Activated CD4-positive, alpha-beta memory T cell treated with anti-CD3 and anti-CD28 coated beads for 36 hours (primary cell): ENCODE results near the gene HSPB6. TPM values are rescaled to one million over a fixed set of nuclear protein-coding genes. Genes with fewer than 3 reads are reported as not detected.

Experiments used
- CTCF ChIA-PET: fragments of 350-600 bp; sonication (Branson Sonifier 250); formaldehyde crosslinking; loops from one replicate; lab custom pipeline; 2021; ENCODE audit warnings: antibody characterized with exemption, inconsistent platforms; lab: Charles Lee
- POLR2A ChIA-PET: fragments of 350-600 bp; sonication (Branson Sonifier 250); formaldehyde crosslinking; loops from one replicate; lab custom pipeline; 2021; ENCODE audit warnings: antibody characterized with exemption; lab: Charles Lee
- DNase-seq: peaks from one replicate; pipeline ENCODE4 v3.0.0-alpha.2; 2020
- H3K27ac Mint-ChIP-seq: one replicate; pipeline ENCODE4 v1.8.0; 2021; ENCODE audit warnings: mixed read lengths
- H3K27me3 Mint-ChIP-seq: one replicate; pipeline ENCODE4 v1.8.0; 2021; ENCODE audit warnings: mixed read lengths
- H3K36me3 Mint-ChIP-seq: one replicate; pipeline ENCODE4 v1.8.0; 2021; ENCODE audit warnings: mixed read lengths
- H3K4me1 Mint-ChIP-seq: one replicate; pipeline ENCODE4 v1.8.0; 2021; ENCODE audit warnings: low read depth, mixed read lengths
- H3K4me3 Mint-ChIP-seq: one replicate; pipeline ENCODE4 v1.8.0; 2021; ENCODE audit warnings: mild to moderate bottlenecking, mixed read lengths
- H3K9me3 Mint-ChIP-seq: one replicate; pipeline ENCODE4 v1.8.0; 2021; ENCODE audit warnings: mixed read lengths
- intact Hi-C: fragments of 100-400 bp; cut with micrococcal nuclease; formaldehyde crosslinking; loops from one replicate; pipeline ENCODE4 v1.15.1; 2023
- total RNA-seq, 2 experiments: library from RNA; stranded (reverse); gene quantifications; one replicate each; pipeline ENCODE4 v1.2.3, GENCODE V29; 2021

The HSPB6 gene
- total RNA-seq, 2 experiments from 2014 or later: 0.36 to 0.53 TPM

DNA sequence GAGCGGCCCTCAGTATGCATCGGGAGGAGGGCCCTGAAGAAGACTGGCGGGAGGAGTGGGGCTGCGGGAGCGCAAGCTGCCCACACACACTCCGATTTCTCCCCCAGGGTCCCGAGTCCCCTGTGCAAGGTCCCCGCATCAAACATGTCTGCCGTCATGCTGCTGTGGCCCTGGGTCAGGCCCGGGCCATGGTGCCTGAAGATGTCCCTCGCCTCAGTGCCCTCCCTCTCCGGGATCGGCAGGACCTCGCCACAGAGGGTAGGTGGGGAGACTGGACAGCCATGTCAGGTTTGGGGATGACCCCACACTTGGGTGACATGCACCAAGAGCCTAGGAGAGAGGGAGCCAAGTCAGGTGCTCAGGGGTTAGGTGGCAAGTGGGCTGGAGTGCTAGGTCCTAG, 34.4 kb downstream of the HSPB6 start:
- intact Hi-C loops: no loop called here
- ChIA-PET CTCF (no interaction called here), POLR2A (interaction anchor here (1.5 kb wide), 1 partner anchor 21 kb away, joined by 4 read pairs; no protein-coding TSS in a partner anchor)
- DNase-seq: no peak
- peaks cover 22% of the 10 kb centered on the region for H3K4me1 Mint-ChIP-seq
- peaks cover 64% of the 10 kb centered on the region for H3K36me3 Mint-ChIP-seq
- no peak overlapping the region for H3K4me3 Mint-ChIP-seq
- no peak overlapping the region for H3K27ac Mint-ChIP-seq
- no peaks in the 10 kb centered on the region for H3K9me3 Mint-ChIP-seq
- peaks cover 1% of the 10 kb centered on the region for H3K27me3 Mint-ChIP-seq

GRCh38 chr19:35721374-35721773, 35.5 kb downstream of the HSPB6 start:
- peaks cover 64% of the 10 kb centered on the region for H3K36me3 Mint-ChIP-seq

DNA sequence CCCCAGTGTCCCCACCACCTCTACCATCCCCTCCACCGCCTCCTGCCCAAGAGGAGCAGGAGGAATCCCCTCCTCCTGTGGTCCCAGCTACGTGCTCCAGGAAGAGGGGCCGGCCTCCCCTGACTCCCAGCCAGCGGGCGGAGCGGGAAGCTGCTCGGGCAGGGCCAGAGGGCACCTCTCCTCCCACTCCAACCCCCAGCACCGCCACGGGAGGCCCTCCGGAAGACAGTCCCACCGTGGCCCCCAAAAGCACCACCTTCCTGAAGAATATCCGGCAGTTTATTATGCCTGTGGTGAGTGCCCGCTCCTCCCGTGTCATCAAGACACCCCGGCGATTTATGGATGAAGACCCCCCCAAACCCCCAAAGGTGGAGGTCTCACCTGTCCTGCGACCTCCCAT, 36.2 kb downstream of the HSPB6 start:
- intact Hi-C loops: no loop called here
- ChIA-PET CTCF (interaction anchor here (0.8 kb wide), 1 partner anchor 26 kb away, joined by 4 read pairs; no protein-coding TSS in a partner anchor), POLR2A (interaction anchor here (1.0 to 3.8 kb wide), 2 partner anchors 19 to 22 kb away, joined by 3 to 34 read pairs; partner anchors contain the start of gene IGFLR1)
- Mint-ChIP-seq H3K27me3 (peaks cover 1% of the 10 kb centered on the region), H3K27ac (no peak overlapping the region), H3K9me3 (no peaks in the 10 kb centered on the region), H3K36me3 (peaks cover 64% of the 10 kb centered on the region), H3K4me3 (no peak overlapping the region), H3K4me1 (peaks cover 22% of the 10 kb centered on the region)
- DNase-seq: no peak

More at GRCh38 chr19:35721374-35721773, 35.5 kb downstream of the HSPB6 start:
- CTCF ChIA-PET: interaction anchor here (0.8 kb wide), 1 partner anchor 190 kb away, joined by 5 read pairs; no protein-coding TSS in a partner anchor
- H3K4me1 Mint-ChIP-seq: peaks cover 22% of the 10 kb centered on the region
- intact Hi-C loops: no loop called here
- H3K4me3 Mint-ChIP-seq: no peak overlapping the region
- no peak overlapping the region for H3K27ac Mint-ChIP-seq
- no peak for DNase-seq
- H3K27me3 Mint-ChIP-seq: peaks cover 1% of the 10 kb centered on the region
- H3K9me3 Mint-ChIP-seq: no peaks in the 10 kb centered on the region
- POLR2A ChIA-PET: interaction anchor here (3.8 kb wide), 1 partner anchor 18 kb away, joined by 34 read pairs; no protein-coding TSS in a partner anchor

GRCh38 chr19:35720163-35720524, 36.7 kb downstream of the HSPB6 start:
- Mint-ChIP-seq H3K4me1 (peaks cover 22% of the 10 kb centered on the region), H3K4me3 (no peak overlapping the region), H3K36me3 (peaks cover 64% of the 10 kb centered on the region), H3K27me3 (peaks cover 1% of the 10 kb centered on the region), H3K27ac (peak overlapping the region; percentile 11), H3K9me3 (no peaks in the 10 kb centered on the region)
- intact Hi-C loops: no loop called here
- ChIA-PET POLR2A (interaction anchor here (1.0 to 3.8 kb wide), 2 partner anchors 20 to 22 kb away, joined by 3 to 34 read pairs; partner anchors contain the start of gene IGFLR1), CTCF (interaction anchor here (0.8 kb wide), 1 partner anchor 26 kb away, joined by 4 read pairs; no protein-coding TSS in a partner anchor)
- no peak for DNase-seq

DNA sequence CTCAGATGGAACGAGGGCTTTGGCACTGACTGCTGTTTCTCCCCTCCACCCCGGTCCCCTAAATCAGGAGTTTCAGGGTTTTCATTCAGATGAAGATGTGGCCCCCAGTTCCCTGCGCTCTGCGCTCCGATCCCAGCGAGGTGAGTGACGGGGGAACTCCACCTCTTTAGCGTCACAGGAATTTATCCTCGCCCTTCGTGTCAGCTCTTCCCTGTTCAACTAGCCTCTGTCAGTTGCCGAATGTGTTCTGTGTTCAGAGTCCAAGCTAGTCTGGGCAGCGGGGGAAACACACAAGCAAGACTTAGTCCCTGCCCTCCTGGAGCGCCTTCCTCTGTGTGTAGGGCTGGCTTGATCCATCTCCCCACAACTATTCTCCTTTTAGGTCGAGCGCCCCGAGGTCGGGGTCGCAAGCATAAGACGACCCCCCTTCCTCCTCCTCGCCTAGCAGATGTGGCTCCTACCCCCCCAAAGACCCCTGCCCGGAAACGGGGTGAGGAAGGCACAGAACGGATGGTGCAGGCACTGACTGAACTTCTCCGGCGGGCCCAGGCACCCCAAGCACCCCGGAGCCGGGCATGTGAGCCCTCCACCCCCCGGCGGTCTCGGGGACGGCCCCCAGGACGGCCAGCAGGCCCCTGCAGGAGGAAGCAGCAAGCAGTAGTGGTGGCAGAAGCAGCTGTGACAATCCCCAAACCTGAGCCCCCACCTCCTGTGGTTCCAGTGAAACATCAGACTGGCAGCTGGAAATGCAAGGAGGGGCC, 37.2 kb downstream of the HSPB6 start:
- H3K4me3 Mint-ChIP-seq: peak overlapping the region; percentile 94
- peaks cover 63% of the 10 kb centered on the region for H3K36me3 Mint-ChIP-seq
- H3K27ac Mint-ChIP-seq: peak overlapping the region; percentile 93
- ChIA-PET POLR2A (interaction anchor here (0.7 to 3.8 kb wide), 10 partner anchors 9 to 164 kb away, joined by 3 to 34 read pairs (median 6); partner anchors contain the start of genes IGFLR1, LIN37, PSENEN and U2AF1L4), CTCF (interaction anchor here (1.3 to 1.4 kb wide), 2 partner anchors 25 to 71 kb away, joined by 3 to 12 read pairs; partner anchors contain the start of gene COX6B1)
- DNase-seq: no peak
- H3K9me3 Mint-ChIP-seq: no peaks in the 10 kb centered on the region
- intact Hi-C loops: loop anchor here (10.0 kb wide), 2 partner anchors 395 to 495 kb away; partner anchors contain the start of genes OVOL3, POLR2I, TBCB and ZNF146
- H3K27me3 Mint-ChIP-seq: peaks cover 1% of the 10 kb centered on the region
- peaks cover 26% of the 10 kb centered on the region for H3K4me1 Mint-ChIP-seq

- Mint-ChIP-seq H3K36me3 (peaks cover 67% of the 10 kb centered on the region), H3K9me3 (no peaks in the 10 kb centered on the region), H3K27me3 (peaks cover 1% of the 10 kb centered on the region), H3K4me1 (peaks cover 29% of the 10 kb centered on the region), H3K4me3 (peak overlapping the region; percentile 94), H3K27ac (peak overlapping the region; percentile 93)
- intact Hi-C loops: loop anchor here (10.0 kb wide), 2 partner anchors 396 to 496 kb away; partner anchors contain the start of genes OVOL3, POLR2I, TBCB and ZNF146
- peak; percentile 69 for DNase-seq
- CTCF ChIA-PET: interaction anchor here (0.8 to 1.4 kb wide), 6 partner anchors 20 to 101 kb away, joined by 3 to 12 read pairs (median 4); partner anchors contain the start of genes COX6B1 and LIN37
- POLR2A ChIA-PET: interaction anchor here (0.7 to 3.8 kb wide), 14 partner anchors 10 to 165 kb away, joined by 3 to 34 read pairs (median 6); partner anchors contain the start of genes IGFLR1, LIN37, PSENEN and U2AF1L4
Observed at GRCh38 chr19:35718345-35719041, 38.3 kb downstream of the HSPB6 start.

- Mint-ChIP-seq H3K36me3 (peaks cover 65% of the 10 kb centered on the region), H3K27ac (peak within 1 kb of the TSS; percentile 99), H3K9me3 (no peaks in the 10 kb centered on the region), H3K4me1 (peaks cover 32% of the 10 kb centered on the region), H3K4me3 (peak within 1 kb of the TSS; percentile 94), H3K27me3 (peaks cover 1% of the 10 kb centered on the region)
- no peak for DNase-seq
- CTCF ChIA-PET: interaction anchor here (1.0 to 1.4 kb wide), 5 partner anchors 21 to 102 kb away, joined by 3 to 12 read pairs (median 3); partner anchors contain the start of genes COX6B1 and LIN37
- POLR2A ChIA-PET: interaction anchor here (0.9 to 3.8 kb wide), 10 partner anchors 11 to 30 kb away, joined by 3 to 34 read pairs (median 7); partner anchors contain the start of genes IGFLR1, LIN37, PSENEN and U2AF1L4
- intact Hi-C loops: loop anchor here (1.0 to 10.0 kb wide), 11 partner anchors 22 to 497 kb away; partner anchors contain the start of genes FFAR1, LIN37, NFKBID and OVOL3
Observed at GRCh38 chr19:35717665-35718344, 39.0 kb downstream of the HSPB6 start, which contains the start of gene KMT2B. Gene KMT2B (plus strand): TSS chr19:35718003. CDS start chr19:35718019, 16 bp downstream.

- no peaks in the 10 kb centered on the region for H3K9me3 Mint-ChIP-seq
- intact Hi-C loops: loop anchor here (1.0 to 10.0 kb wide), 11 partner anchors 23 to 498 kb away; partner anchors contain the start of genes FFAR1, LIN37, NFKBID and OVOL3
- H3K27ac Mint-ChIP-seq: peak overlapping the region; percentile 99
- CTCF ChIA-PET: interaction anchor here (1.4 to 7.0 kb wide), 3 partner anchors 19 to 214 kb away, joined by 3 to 197 read pairs (median 4); partner anchors contain the start of genes LIN37 and ZBTB32
- peaks cover 60% of the 10 kb centered on the region for H3K36me3 Mint-ChIP-seq
- peaks cover 39% of the 10 kb centered on the region for H3K4me1 Mint-ChIP-seq
- DNase-seq: peak; percentile 97
- peak overlapping the region; percentile 91 for H3K4me3 Mint-ChIP-seq
- H3K27me3 Mint-ChIP-seq: peaks cover 1% of the 10 kb centered on the region
- POLR2A ChIA-PET: interaction anchor here (1.0 to 7.3 kb wide), 5 partner anchors 15 to 31 kb away, joined by 6 to 96 read pairs (median 13); partner anchors contain the start of genes LIN37, PSENEN and U2AF1L4
Observed at GRCh38 chr19:35716801-35717664, 39.8 kb downstream of the HSPB6 start.

- ChIA-PET POLR2A (interaction anchor here (6.3 to 7.3 kb wide), 2 partner anchors 14 to 19 kb away, joined by 64 to 96 read pairs; no protein-coding TSS in a partner anchor), CTCF (interaction anchor here (1.5 to 7.0 kb wide), 3 partner anchors 18 to 215 kb away, joined by 4 to 197 read pairs (median 4); partner anchors contain the start of genes LIN37 and ZBTB32)
- Mint-ChIP-seq H3K27ac (peak overlapping the region; percentile 99), H3K9me3 (no peaks in the 10 kb centered on the region), H3K36me3 (peaks cover 54% of the 10 kb centered on the region), H3K4me3 (peak overlapping the region; percentile 91), H3K27me3 (peaks cover 1% of the 10 kb centered on the region), H3K4me1 (peaks cover 43% of the 10 kb centered on the region)
- DNase-seq: peak; percentile 50
- intact Hi-C loops: loop anchor here (2.0 to 10.0 kb wide), 3 partner anchors 29 to 499 kb away; partner anchors contain the start of genes OVOL3, POLR2I, PSENEN and TBCB
Observed at GRCh38 chr19:35715981-35716800, 40.6 kb downstream of the HSPB6 start.
